ENCODE measurements around the gene ASGR2.
"Not testable (repeated sequence)": the region's sequence is repeated elsewhere in the genome, so short reads cannot be mapped to it uniquely, and the experiment has no call there.

ASGR2 gene

GRCh38 chr17:7123844-7124243 is 9.2 kb upstream of the ASGR2 start:
- no peak for DNase-seq

- no peak for DNase-seq
Measured at GRCh38 chr17:7122381-7122780, 7.8 kb upstream of the ASGR2 start.

DNA sequence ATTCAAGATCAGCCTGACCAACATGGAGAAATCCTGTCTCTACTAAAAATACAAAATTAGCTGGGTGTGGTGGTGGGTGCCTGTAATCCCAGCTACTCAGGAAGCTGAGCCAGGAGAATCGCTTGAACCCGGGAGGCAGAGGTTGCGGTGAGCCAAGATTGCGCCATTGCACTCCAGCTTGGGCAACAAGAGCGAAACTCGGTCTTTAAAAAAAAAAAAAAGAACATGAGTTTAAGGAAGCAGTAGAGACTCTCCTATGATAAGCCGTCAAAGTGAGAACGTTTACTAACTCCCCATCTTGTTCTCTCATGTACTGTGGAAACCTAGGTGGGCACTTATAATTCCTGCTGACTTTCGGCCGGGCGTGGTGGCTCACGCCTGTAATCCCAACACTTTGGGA is 6.0 kb upstream of the ASGR2 start:
- DNase-seq: not testable (repeated sequence)

GRCh38 chr17:7120123-7120522 is 5.5 kb upstream of the ASGR2 start:
- DNase-seq: no peak

DNA sequence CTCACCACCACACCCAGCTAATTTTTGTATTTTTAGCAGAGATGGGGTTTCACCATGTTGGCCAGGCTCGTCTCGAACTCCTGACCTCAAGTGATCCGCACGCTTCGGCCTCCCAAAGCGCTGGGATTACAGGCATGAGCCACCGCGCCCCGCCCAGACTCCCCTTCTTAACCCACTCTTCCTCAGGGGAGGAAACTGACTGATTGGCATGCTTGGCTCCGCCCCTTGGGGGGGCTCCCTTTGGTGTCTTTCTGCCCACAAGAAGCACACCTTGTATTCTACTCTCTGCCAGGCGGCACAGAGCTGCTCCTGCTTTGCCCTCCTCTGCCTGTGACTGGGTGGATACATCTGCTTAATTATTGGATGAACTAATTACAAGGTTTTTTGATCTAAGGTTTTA is 4.7 kb upstream of the ASGR2 start:
- no peak for DNase-seq

- no peak for DNase-seq
Measured at GRCh38 chr17:7114875-7115614, 423 bp upstream of the ASGR2 start.

DNA sequence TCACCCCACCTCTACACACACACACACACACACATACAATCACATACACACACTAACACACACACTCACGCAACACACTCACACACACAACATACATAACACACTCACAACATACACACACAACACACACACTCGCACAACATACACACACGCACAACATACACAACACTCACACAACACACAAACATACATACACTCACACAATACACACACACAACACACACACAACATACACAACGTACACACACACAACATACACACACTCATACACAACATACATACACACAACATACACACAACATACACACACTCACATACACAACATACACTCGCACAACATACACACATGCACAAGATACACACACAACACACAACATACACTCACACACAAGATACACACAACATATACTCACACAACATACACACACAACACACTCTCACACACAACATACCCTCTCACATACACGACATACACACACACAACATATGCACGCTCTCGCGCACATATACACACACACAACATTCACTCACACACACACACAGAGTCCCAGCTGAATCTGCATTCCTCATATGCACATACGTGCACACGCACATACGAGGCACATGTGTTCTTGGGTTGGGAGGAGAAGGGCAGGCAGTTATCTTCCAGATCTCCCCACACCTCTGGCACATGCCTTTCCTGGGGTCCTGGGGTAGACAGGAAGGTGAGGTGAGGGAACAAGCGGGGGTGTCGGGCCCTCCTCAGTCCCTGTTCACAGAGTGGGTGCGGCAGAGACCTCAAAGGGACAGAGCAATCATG is 1.1 kb downstream of the ASGR2 start:
- no peak for DNase-seq

DNA sequence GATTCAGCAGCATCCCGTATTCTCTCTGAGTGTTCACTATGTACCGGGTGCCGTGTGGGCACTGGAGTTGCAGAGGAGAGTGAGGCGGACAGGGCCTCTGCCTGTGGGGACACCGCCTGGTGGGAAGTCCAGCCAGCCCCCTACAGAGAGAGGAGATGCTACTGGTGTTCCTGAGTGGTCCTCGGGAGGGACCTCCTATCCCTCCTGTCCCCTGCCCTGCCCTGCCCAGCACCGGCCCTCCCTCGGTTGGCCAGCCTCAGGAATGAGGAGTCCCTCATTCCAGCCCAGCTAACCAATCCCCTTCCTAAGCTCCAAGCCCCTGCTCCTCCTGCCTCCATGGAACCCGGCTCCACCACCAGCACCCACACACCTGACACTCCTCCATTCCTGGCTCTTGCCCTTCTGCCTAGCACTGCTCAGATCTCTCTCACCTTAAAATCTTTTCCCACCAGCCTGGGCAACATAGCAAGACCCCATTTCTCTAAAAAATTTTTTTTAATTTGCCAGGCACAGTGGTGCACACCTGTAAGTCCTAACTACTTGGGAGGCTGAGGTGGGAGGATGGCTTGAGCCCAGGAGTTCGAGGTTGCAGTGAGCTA is 2.0 kb downstream of the ASGR2 start:
- no peak for DNase-seq

DNA sequence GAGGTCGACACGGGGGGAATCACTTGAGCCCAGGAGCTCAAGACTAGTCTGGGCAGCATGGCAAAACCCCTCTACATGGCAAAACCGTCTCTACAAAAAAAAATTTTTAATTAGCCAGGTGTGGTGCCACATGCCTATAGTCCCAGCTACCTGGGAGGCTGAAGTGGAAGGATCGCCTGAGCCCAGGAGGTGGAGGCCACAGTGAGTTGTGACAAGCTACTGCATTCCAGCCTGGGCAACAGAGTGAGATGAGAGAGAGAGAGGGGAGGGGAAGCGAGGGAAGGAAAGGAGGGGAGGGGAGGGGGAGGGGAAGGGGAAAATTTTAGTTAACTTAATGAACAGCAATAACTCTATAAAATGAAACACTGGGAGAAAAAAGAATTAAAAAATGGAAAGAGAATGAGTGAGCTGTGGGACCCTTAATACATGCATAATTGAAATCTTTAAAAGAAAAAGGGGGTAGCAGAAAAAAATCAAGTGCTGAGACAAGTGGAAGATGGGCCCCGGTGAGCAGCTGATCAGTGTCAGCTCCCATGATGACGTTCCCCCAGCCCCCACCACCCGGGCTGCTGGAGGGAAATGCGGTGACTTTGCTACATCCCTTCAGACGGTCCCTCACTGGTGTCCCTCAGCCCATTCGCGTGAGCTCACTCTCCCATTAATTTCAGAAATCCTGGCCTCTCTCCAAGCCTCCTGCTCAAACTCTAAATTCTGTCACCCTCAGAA is 2.7 kb downstream of the ASGR2 start:
- DNase-seq: no peak

GRCh38 chr17:7110617-7111306 is 3.9 kb downstream of the ASGR2 start:
- no peak for DNase-seq

DNA sequence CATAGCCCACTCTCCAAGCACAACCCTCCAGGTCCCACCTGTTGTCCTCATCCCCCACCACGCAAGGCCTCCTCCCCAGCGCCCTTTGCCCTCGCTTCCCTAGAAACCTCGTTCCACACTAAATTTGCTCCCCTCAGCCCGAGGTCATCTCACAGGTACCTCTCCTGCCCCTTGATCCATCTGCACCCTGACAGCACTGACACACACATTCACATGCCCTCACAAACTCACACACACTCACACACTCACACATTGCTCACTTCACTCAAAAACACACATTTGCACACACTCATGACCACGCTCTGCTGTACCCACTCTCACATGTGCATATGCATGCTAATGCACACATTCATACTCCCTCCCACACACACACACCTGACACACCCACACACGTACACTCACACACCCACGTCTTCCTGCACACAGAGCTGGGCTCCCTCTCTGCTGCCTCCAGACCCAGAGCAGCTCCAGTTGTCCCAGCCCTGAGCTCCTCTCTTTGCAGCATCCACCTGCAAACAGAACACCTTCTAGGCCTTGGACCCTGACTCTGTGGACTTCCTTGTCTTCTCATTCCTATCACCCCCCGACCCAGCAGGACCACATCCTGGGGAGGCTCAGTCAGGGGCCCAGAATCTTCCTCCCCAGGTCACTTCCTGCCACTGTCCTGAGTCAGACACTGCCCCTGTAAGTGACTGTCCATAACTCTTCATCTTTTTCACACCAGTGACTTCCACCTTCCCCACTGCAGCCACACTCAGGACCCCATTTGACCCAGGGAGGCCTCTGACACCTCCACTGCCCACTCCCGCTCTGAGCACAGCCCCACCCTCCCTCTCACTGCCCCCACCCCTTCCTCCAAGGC is 4.9 kb downstream of the ASGR2 start:
- no peak for DNase-seq

GRCh38 chr17:7108981-7109380 is 5.6 kb downstream of the ASGR2 start:
- DNase-seq: no peak

GRCh38 chr17:7108560-7108925 is 6.1 kb downstream of the ASGR2 start:
- no peak for DNase-seq

GRCh38 chr17:7107795-7108559 is 6.6 kb downstream of the ASGR2 start:
- DNase-seq: no peak

- no peak for DNase-seq
Measured at GRCh38 chr17:7107012-7107754, 7.4 kb downstream of the ASGR2 start.

DNA sequence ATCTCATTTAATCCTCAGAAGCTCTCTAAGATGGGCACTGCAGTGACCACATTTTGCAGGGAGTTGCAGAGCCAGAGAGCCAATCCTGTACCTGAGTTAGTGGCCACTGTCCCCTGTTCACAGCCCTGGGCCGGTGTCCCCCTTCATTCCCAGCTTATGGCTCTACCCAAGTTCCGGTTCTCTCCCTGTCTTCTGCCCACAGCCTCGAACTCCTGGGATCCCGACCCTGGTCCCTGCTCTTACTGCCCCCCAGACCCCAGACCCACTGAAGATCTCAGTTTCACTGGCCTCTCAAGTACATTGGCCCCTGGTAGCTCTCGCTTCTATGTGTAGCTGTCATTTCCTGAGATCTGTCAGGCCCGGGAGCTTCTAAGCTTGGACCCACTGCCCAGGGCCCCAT is 12.2 kb downstream of the ASGR2 start:
- DNase-seq: no peak

DNA sequence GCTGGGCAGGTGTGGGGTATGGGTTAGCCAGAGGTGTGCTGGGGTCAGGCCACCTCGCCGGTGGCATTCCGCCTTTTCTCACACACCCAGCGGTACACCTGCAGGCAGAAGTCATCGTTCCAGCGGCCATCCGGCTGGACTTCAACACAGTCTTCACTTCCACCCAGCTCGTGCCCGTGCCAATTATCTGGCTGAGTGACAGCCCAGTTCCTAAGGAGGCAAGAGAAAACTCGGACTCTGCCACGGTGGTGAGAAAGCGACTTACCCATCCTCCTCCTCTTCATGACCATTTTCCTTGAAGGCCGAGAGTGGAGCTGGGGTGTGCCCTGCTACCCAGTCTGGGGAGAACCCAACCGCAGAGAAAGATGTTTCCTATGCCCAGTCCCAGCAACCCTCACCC is 13.1 kb downstream of the ASGR2 start:
- no peak for DNase-seq

- not testable (repeated sequence) for DNase-seq
Measured at GRCh38 chr17:7100641-7101379, 13.8 kb downstream of the ASGR2 start.

DNA sequence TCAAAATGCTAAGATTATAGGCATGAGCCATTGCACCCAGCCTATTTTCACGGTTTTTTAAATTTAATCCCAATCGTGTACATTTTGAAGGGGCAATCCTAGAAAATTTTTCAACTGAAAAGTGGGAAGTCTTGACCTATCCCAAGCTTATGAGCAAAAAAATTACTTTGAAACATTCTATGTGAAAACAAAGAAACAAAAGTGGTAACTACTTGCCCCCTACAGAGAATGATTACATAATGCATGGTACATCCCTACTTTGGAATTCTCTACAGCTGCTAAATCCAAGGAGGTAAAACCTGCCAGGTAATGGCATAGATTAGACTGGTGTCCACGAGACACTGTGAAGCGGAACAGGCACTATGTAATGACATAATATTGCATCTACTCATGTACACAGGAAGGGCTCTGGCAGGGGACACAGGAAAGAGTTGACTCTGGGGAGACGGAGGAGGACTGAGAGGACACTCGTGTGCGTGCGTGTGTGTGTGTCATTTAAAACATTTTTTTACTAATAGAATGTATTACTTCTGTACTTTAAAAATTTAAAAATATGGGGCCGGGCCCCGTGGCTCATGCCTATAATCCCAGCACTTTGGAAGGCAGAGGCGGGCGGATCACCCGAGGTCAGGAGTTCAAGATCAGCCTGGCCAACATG is 15.7 kb downstream of the ASGR2 start:
- no peak for DNase-seq
